ENCODE results near the gene SMO. TPM values are rescaled to one million over a fixed set of nuclear protein-coding genes. Genes with fewer than 3 reads are reported as not detected.
"Not testable (repeated sequence)": the region's sequence is repeated elsewhere in the genome, so short reads cannot be mapped to it uniquely, and the experiment has no call there.

The SMO gene
- total RNA-seq, 1 donor from 2014 or later, result 20.1 TPM

- peaks cover 2% of the 10 kb centered on the region for H3K36me3 ChIP-seq (ENCODE audit: control insufficient read depth, insufficient read depth, low read length)
- TF ChIP-seq CTCF (IDR thresholded peaks at IDR 0.05; ENCODE audit: insufficient read depth, low read length, poor library complexity, severe bottlenecking), result no peak
- H3K27me3 ChIP-seq (ENCODE audit: control insufficient read depth, insufficient read depth, low read length), result no peaks in the 10 kb centered on the region
- no peak overlapping the region for H3K4me3 ChIP-seq (ENCODE audit: low read depth, low read length)
- DNase-seq (ENCODE audit: low read depth), result no peak
Observed at GRCh38 chr7:129213828-129214227, 25.4 kb downstream of the SMO start.

GRCh38 chr7:129215691-129216090, 27.3 kb downstream of the SMO start:
- DNase-seq (ENCODE audit: low read depth); H3K4me3 ChIP-seq (ENCODE audit: low read depth, low read length); H3K27me3 ChIP-seq (ENCODE audit: control insufficient read depth, insufficient read depth, low read length); H3K36me3 ChIP-seq (ENCODE audit: control insufficient read depth, insufficient read depth, low read length): not testable (repeated sequence)

GRCh38 chr7:129216101-129216715, 27.8 kb downstream of the SMO start:
- H3K4me3 ChIP-seq (ENCODE audit: low read depth, low read length); DNase-seq (ENCODE audit: low read depth); H3K36me3 ChIP-seq (ENCODE audit: control insufficient read depth, insufficient read depth, low read length); H3K27me3 ChIP-seq (ENCODE audit: control insufficient read depth, insufficient read depth, low read length): not testable (repeated sequence)

GRCh38 chr7:129216821-129217416, 28.5 kb downstream of the SMO start:
- not testable (repeated sequence) for H3K27me3 ChIP-seq (ENCODE audit: control insufficient read depth, insufficient read depth, low read length); H3K36me3 ChIP-seq (ENCODE audit: control insufficient read depth, insufficient read depth, low read length); H3K4me3 ChIP-seq (ENCODE audit: low read depth, low read length); DNase-seq (ENCODE audit: low read depth)

GRCh38 chr7:129218514-129219062, 30.2 kb downstream of the SMO start:
- H3K4me3 ChIP-seq (ENCODE audit: low read depth, low read length), result no peak overlapping the region

GRCh38 chr7:129219166-129219565, 30.7 kb downstream of the SMO start:
- not testable (repeated sequence) for DNase-seq (ENCODE audit: low read depth)

More at GRCh38 chr7:129218514-129219062, 30.2 kb downstream of the SMO start:
- no peaks in the 10 kb centered on the region for H3K27me3 ChIP-seq (ENCODE audit: control insufficient read depth, insufficient read depth, low read length)
- peak; percentile 76 for TF ChIP-seq CTCF (IDR thresholded peaks at IDR 0.05; ENCODE audit: insufficient read depth, low read length, poor library complexity, severe bottlenecking)
- H3K36me3 ChIP-seq (ENCODE audit: control insufficient read depth, insufficient read depth, low read length), result no peaks in the 10 kb centered on the region
- DNase-seq (ENCODE audit: low read depth), result no peak

GRCh38 chr7:129222064-129222463, 33.6 kb downstream of the SMO start:
- Histone ChIP-seq H3K4me3 (ENCODE audit: low read depth, low read length) (no peak overlapping the region), H3K27me3 (ENCODE audit: control insufficient read depth, insufficient read depth, low read length) (no peaks in the 10 kb centered on the region), H3K36me3 (ENCODE audit: control insufficient read depth, insufficient read depth, low read length) (no peaks in the 10 kb centered on the region)
- no peak for DNase-seq (ENCODE audit: low read depth)
- no peak for TF ChIP-seq CTCF (IDR thresholded peaks at IDR 0.05; ENCODE audit: insufficient read depth, low read length, poor library complexity, severe bottlenecking)

More at GRCh38 chr7:129219166-129219565, 30.7 kb downstream of the SMO start:
- not testable (repeated sequence) for H3K36me3 ChIP-seq (ENCODE audit: control insufficient read depth, insufficient read depth, low read length); H3K4me3 ChIP-seq (ENCODE audit: low read depth, low read length); H3K27me3 ChIP-seq (ENCODE audit: control insufficient read depth, insufficient read depth, low read length)

Measured in kidney epithelial cell (primary cell).